ENCODE data around the gene SLC30A10. TPM values are rescaled to one million over a fixed set of nuclear protein-coding genes. Genes with fewer than 3 reads are reported as not detected.
"Not testable (repeated sequence)": the region's sequence is repeated elsewhere in the genome, so short reads cannot be mapped to it uniquely, and the experiment has no call there.

SLC30A10 gene
- total RNA-seq, 4 donors from 2014 or later = 0.69 TPM; not detected in 3

DNA sequence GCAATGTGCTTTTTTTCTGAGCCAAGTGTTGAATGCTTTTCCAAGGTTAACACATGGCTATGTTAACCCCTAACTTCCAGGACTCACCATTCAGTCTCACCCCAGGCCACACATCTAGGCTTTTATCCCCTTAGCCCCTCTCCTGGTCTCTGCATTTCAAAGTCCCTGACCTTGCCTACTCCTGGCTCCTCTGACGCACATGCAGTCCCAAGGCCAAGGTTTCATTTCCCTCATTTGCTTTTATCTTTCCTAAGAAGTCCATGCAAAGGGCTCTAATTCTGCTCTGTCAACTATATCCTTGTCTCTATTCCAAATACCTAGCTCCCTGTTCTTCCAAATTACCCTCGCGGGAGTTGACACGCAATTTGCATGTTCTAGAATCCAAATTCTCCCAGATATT is 25.4 kb downstream of the SLC30A10 start:
- no peaks in the 10 kb centered on the region for H3K36me3 ChIP-seq
- H3K4me1 ChIP-seq = no peaks in the 10 kb centered on the region
- H3K9me3 ChIP-seq = no peaks in the 10 kb centered on the region
- H3K4me3 ChIP-seq = no peak overlapping the region
- intact Hi-C loops (cut with DNase I; ENCODE audit: low total_unique reads) = no loop called here
- no peaks in the 10 kb centered on the region for H3K27me3 ChIP-seq
- TF ChIP-seq, protein P1, sequence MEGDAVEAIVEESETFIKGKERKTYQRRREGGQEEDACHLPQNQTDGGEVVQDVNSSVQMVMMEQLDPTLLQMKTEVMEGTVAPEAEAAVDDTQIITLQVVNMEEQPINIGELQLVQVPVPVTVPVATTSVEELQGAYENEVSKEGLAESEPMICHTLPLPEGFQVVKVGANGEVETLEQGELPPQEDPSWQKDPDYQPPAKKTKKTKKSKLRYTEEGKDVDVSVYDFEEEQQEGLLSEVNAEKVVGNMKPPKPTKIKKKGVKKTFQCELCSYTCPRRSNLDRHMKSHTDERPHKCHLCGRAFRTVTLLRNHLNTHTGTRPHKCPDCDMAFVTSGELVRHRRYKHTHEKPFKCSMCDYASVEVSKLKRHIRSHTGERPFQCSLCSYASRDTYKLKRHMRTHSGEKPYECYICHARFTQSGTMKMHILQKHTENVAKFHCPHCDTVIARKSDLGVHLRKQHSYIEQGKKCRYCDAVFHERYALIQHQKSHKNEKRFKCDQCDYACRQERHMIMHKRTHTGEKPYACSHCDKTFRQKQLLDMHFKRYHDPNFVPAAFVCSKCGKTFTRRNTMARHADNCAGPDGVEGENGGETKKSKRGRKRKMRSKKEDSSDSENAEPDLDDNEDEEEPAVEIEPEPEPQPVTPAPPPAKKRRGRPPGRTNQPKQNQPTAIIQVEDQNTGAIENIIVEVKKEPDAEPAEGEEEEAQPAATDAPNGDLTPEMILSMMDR (IDR thresholded peaks at IDR 0.05) = no peak
- TF ChIP-seq POLR2A (IDR thresholded peaks at IDR 0.05) = no peak
- DNase-seq = no peak
- no peak overlapping the region for H3K27ac ChIP-seq

DNA sequence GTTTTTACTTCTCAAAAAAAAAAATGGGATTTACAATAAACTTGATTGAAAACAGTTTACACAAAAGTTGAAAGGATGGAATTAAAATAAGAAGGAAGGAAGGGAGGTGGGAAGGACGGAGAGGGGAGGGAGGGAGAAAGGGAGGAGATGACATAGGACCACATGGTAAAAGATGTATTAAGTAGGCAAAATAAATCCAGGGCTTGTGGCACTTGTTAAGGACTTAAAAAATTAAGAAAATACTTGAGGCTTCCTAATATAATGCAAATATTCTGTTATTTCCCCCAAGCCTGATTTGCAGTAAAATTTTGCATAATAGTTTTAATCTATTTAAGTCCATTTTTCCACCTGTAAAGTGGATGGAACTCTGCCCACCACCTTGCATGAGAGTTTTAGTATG is 27.5 kb downstream of the SLC30A10 start:
- no peak overlapping the region for H3K27ac ChIP-seq
- DNase-seq = no peak
- H3K27me3 ChIP-seq = no peaks in the 10 kb centered on the region
- no peak overlapping the region for H3K4me3 ChIP-seq
- no peaks in the 10 kb centered on the region for H3K9me3 ChIP-seq
- no peak for TF ChIP-seq POLR2A (IDR thresholded peaks at IDR 0.05)
- TF ChIP-seq, protein P1 (IDR thresholded peaks at IDR 0.05) = no peak
- intact Hi-C loops (cut with DNase I; ENCODE audit: low total_unique reads) = no loop called here
- no peaks in the 10 kb centered on the region for H3K36me3 ChIP-seq
- no peaks in the 10 kb centered on the region for H3K4me1 ChIP-seq

DNA sequence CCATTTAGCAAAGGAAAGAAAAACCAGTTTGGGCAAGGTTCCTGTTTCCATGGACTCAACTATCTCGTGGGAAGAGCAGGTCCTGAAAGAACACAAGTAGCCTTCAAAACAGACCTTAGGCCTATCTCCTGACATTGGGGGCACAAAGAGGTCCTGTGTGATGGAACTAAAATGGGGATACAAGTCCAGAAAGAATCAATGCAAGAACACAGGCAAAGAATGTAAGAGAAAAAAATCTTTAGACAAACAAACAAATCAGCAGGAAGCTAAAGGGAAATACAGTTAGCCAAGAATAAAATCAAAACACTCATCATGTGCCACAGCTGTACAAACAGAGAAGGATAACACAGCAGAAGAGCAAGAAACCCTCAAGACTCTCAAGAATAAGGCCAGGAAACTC is 28.2 kb downstream of the SLC30A10 start:
- Histone ChIP-seq H3K27ac (no peak overlapping the region), H3K9me3 (no peaks in the 10 kb centered on the region), H3K27me3 (no peaks in the 10 kb centered on the region), H3K4me3 (no peak overlapping the region), H3K4me1 (no peaks in the 10 kb centered on the region), H3K36me3 (no peaks in the 10 kb centered on the region)
- DNase-seq = no peak
- intact Hi-C loops (cut with DNase I; ENCODE audit: low total_unique reads) = no loop called here
- TF ChIP-seq POLR2A (IDR thresholded peaks at IDR 0.05) = no peak
- TF ChIP-seq, protein P1 (IDR thresholded peaks at IDR 0.05) = no peak

DNA sequence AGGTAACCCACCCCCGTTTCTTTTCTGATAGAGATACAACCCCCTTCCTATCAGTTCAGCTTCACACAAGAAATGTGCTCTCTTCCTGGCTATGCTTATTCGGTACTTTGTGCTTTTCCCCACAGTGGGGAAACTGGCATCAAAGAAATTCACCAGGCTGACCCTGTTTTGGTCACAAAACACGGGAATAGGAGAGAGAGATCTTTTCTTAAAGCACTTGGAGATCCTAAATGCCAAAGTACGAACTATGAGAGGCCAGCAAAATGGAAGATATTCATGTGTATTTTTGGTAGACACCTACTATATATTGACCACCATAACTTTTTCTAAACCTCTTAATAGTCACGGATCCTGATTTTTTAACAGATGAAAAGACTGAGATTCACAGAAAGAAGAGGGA is 30.0 kb downstream of the SLC30A10 start:
- no peak for TF ChIP-seq POLR2A (IDR thresholded peaks at IDR 0.05)
- TF ChIP-seq, protein P1 (IDR thresholded peaks at IDR 0.05) = no peak
- Histone ChIP-seq H3K36me3 (no peaks in the 10 kb centered on the region), H3K4me3 (no peak overlapping the region), H3K27ac (no peak overlapping the region), H3K4me1 (no peaks in the 10 kb centered on the region), H3K9me3 (no peaks in the 10 kb centered on the region), H3K27me3 (no peaks in the 10 kb centered on the region)
- no peak for DNase-seq
- intact Hi-C loops (cut with DNase I; ENCODE audit: low total_unique reads) = no loop called here

DNA sequence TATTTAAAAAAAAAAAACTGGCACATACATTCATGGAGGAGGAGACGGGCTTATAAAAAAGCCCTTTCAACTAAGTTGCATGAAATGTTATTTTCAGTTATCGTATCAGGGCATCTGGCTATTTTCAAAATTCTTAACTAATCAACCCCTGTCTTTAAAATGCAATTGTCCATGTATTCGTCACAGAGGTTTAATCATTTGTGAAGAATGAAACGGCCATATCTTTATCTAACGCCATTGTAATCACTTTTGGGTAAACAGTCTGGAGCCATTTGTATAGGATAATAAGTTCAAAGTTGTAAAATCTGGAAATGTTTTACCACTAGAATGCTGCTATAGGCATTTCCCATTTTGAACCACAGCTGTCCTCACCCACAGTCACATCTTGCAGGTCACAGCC is 30.4 kb downstream of the SLC30A10 start:
- intact Hi-C loops (cut with DNase I; ENCODE audit: low total_unique reads) = no loop called here

DNA sequence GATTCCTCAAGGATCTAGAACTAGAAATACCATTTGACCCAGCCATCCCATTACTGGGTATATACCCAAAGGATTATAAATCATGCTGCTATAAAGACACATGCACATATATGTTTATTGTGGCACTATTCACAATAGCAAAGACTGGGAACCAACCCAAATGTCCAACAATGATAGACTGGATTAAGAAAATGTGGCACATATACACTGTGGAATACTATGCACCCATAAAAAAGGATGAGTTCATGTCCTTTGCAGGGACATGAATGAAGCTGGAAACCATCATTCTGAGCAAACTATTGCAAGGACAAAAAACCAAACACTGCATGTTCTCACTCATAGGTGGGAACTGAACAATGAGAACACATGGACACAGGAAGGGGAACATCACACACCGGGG is 36.1 kb downstream of the SLC30A10 start:
- H3K27me3 ChIP-seq; H3K4me3 ChIP-seq; intact Hi-C loops (cut with DNase I; ENCODE audit: low total_unique reads); H3K4me1 ChIP-seq; H3K9me3 ChIP-seq; H3K27ac ChIP-seq; H3K36me3 ChIP-seq; DNase-seq: not testable (repeated sequence)

More for the DNA sequence above, 30.4 kb downstream of the SLC30A10 start:
- Histone ChIP-seq H3K4me3 (no peak overlapping the region), H3K4me1 (no peaks in the 10 kb centered on the region), H3K36me3 (no peaks in the 10 kb centered on the region), H3K9me3 (no peaks in the 10 kb centered on the region), H3K27me3 (no peaks in the 10 kb centered on the region), H3K27ac (no peak overlapping the region)
- DNase-seq = no peak
- TF ChIP-seq, protein P1 (IDR thresholded peaks at IDR 0.05) = no peak
- no peak for TF ChIP-seq POLR2A (IDR thresholded peaks at IDR 0.05)

DNA sequence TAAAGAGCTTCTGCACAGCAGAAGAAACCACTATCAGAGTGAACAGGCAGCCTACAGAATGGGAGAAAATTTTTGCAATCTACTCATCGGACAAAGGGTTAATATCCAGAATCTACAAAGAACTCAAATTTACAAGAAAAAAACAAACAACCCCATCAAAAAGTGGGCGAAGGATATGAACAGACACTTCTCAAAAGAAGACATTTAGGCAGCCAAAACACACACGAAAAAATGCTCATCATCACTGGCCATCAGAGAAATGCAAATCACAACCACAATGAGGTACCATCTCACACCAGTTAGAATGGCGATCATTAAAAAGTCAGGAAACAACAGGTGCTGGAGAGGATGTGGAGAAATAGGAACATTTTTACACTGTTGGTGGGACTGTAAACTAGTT is 36.5 kb downstream of the SLC30A10 start:
- DNase-seq; H3K4me1 ChIP-seq; H3K4me3 ChIP-seq; H3K27me3 ChIP-seq; H3K36me3 ChIP-seq; intact Hi-C loops (cut with DNase I; ENCODE audit: low total_unique reads); H3K27ac ChIP-seq; H3K9me3 ChIP-seq: not testable (repeated sequence)

DNA sequence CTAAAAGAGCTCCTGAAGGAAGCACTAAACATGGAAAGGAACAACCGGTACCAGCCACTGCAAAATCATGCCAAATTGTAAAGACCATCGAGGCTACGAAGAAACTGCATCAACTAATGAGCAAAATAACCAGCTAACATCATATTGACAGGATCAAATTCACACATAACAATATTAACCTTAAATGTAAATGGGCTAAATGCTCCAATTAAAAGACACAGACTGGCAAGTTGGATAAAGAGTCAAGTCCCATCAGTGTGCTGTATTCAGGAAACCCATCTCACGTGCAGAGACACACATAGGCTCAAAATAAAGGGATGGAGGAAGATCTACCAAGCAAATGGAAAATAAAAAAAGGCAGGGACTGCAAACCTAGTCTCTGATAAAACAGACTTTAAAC is 39.7 kb downstream of the SLC30A10 start:
- H3K4me3 ChIP-seq; H3K9me3 ChIP-seq; H3K27ac ChIP-seq; H3K36me3 ChIP-seq; H3K27me3 ChIP-seq; DNase-seq; intact Hi-C loops (cut with DNase I; ENCODE audit: low total_unique reads); H3K4me1 ChIP-seq: not testable (repeated sequence)
